ENCODE results near the gene CYTH3. TPM values are rescaled to one million over a fixed set of nuclear protein-coding genes. Genes with fewer than 3 reads are reported as not detected.
"Not testable (repeated sequence)": the region's sequence is repeated elsewhere in the genome, so short reads cannot be mapped to it uniquely, and the experiment has no call there.

Gene CYTH3
- total RNA-seq (2014; rRNA removed; shearing (Covaris generic)): 38.6 and 47.8 TPM in 2 replicates

GRCh38 chr7:6272481-6273323 lies at the start of gene CYTH3:
Gene CYTH3, minus strand, starts transcription at chr7:6272624. Its CDS starts 117 bp downstream, at chr7:6272507.
- Histone ChIP-seq H3K4me3 (peak within 1 kb of the TSS; percentile 74), H3K27me3 (replicated peaks) (no peaks in the 10 kb centered on the region), H3K9me3 (replicated peaks) (no peaks in the 10 kb centered on the region), H3K36me3 (peaks cover 14% of the 10 kb centered on the region), H3K4me1 (replicated peaks) (peaks cover 20% of the 10 kb centered on the region), H3K27ac (peak within 1 kb of the TSS; percentile 44)
- peak; percentile 71 to 84 for DNase-seq (ENCODE audit: low read depth in 1 of 2, low spot score in 2 of 2)

GRCh38 chr7:6320791-6321190 lies 48.4 kb upstream of the CYTH3 start:
- Histone ChIP-seq H3K27ac (no peak overlapping the region), H3K4me1 (replicated peaks) (peaks cover 8% of the 10 kb centered on the region), H3K36me3 (no peaks in the 10 kb centered on the region), H3K9me3 (replicated peaks) (no peaks in the 10 kb centered on the region), H3K27me3 (replicated peaks) (no peaks in the 10 kb centered on the region), H3K4me3 (no peak overlapping the region)
- no peak for DNase-seq (ENCODE audit: low read depth in 1 of 2, low spot score in 2 of 2)

- peaks cover 6% of the 10 kb centered on the region for H3K4me1 ChIP-seq (replicated peaks)
- no peak for DNase-seq (ENCODE audit: low read depth in 1 of 2, low spot score in 2 of 2)
- H3K36me3 ChIP-seq: no peaks in the 10 kb centered on the region
- no peaks in the 10 kb centered on the region for H3K9me3 ChIP-seq (replicated peaks)
- no peak overlapping the region for H3K27ac ChIP-seq
- no peak overlapping the region for H3K4me3 ChIP-seq
- no peaks in the 10 kb centered on the region for H3K27me3 ChIP-seq (replicated peaks)
These were observed 45.5 kb upstream of the CYTH3 start for GRCh38 chr7:6317797-6318438.

GRCh38 chr7:6316226-6316625 lies 43.8 kb upstream of the CYTH3 start:
- Histone ChIP-seq H3K9me3 (replicated peaks) (no peaks in the 10 kb centered on the region), H3K27me3 (replicated peaks) (no peaks in the 10 kb centered on the region), H3K4me3 (no peak overlapping the region), H3K27ac (no peak overlapping the region), H3K36me3 (no peaks in the 10 kb centered on the region), H3K4me1 (replicated peaks) (no peaks in the 10 kb centered on the region)
- no peak for DNase-seq (ENCODE audit: low read depth in 1 of 2, low spot score in 2 of 2)

- DNase-seq (ENCODE audit: low read depth in 1 of 2, low spot score in 2 of 2): no peak
- no peaks in the 10 kb centered on the region for H3K9me3 ChIP-seq (replicated peaks)
- no peak overlapping the region for H3K27ac ChIP-seq
- no peaks in the 10 kb centered on the region for H3K4me1 ChIP-seq (replicated peaks)
- H3K27me3 ChIP-seq (replicated peaks): no peaks in the 10 kb centered on the region
- H3K36me3 ChIP-seq: no peaks in the 10 kb centered on the region
- H3K4me3 ChIP-seq: no peak overlapping the region
These were observed 43.3 kb upstream of the CYTH3 start for GRCh38 chr7:6315746-6316145.

GRCh38 chr7:6310271-6310993 lies 38.0 kb upstream of the CYTH3 start:
- H3K36me3 ChIP-seq: no peaks in the 10 kb centered on the region

GRCh38 chr7:6307762-6308161 lies 35.3 kb upstream of the CYTH3 start:
- peaks cover 42% of the 10 kb centered on the region for H3K4me1 ChIP-seq (replicated peaks)
- peak in 1 of 2 experiments; percentile 20 for DNase-seq (ENCODE audit: low read depth in 1 of 2, low spot score in 2 of 2)
- no peaks in the 10 kb centered on the region for H3K36me3 ChIP-seq
- no peak overlapping the region for H3K4me3 ChIP-seq
- no peaks in the 10 kb centered on the region for H3K27me3 ChIP-seq (replicated peaks)
- no peaks in the 10 kb centered on the region for H3K9me3 ChIP-seq (replicated peaks)
- H3K27ac ChIP-seq: peak overlapping the region; percentile 15; the same call in 1 of the 2 replicates

More at GRCh38 chr7:6310271-6310993, 38.0 kb upstream of the CYTH3 start:
- Histone ChIP-seq H3K27ac (no peak overlapping the region), H3K4me3 (no peak overlapping the region), H3K27me3 (replicated peaks) (no peaks in the 10 kb centered on the region), H3K9me3 (replicated peaks) (no peaks in the 10 kb centered on the region), H3K4me1 (replicated peaks) (peaks cover 31% of the 10 kb centered on the region)
- DNase-seq (ENCODE audit: low read depth in 1 of 2, low spot score in 2 of 2): no peak

GRCh38 chr7:6306471-6306870 lies 34.0 kb upstream of the CYTH3 start:
- peak overlapping the region; percentile 38 for H3K27ac ChIP-seq

GRCh38 chr7:6305330-6305729 lies 32.9 kb upstream of the CYTH3 start:
- no peak for DNase-seq (ENCODE audit: low read depth in 1 of 2, low spot score in 2 of 2)
- H3K4me3 ChIP-seq: no peak overlapping the region
- no peaks in the 10 kb centered on the region for H3K9me3 ChIP-seq (replicated peaks)
- H3K4me1 ChIP-seq (replicated peaks): peaks cover 51% of the 10 kb centered on the region
- H3K27me3 ChIP-seq (replicated peaks): no peaks in the 10 kb centered on the region
- no peaks in the 10 kb centered on the region for H3K36me3 ChIP-seq
- H3K27ac ChIP-seq: no peak overlapping the region

More at GRCh38 chr7:6306471-6306870, 34.0 kb upstream of the CYTH3 start:
- no peak overlapping the region for H3K4me3 ChIP-seq
- no peaks in the 10 kb centered on the region for H3K9me3 ChIP-seq (replicated peaks)
- H3K4me1 ChIP-seq (replicated peaks): peaks cover 51% of the 10 kb centered on the region
- DNase-seq (ENCODE audit: low read depth in 1 of 2, low spot score in 2 of 2): peak; percentile 67 to 73
- H3K27me3 ChIP-seq (replicated peaks): no peaks in the 10 kb centered on the region
- H3K36me3 ChIP-seq: no peaks in the 10 kb centered on the region

GRCh38 chr7:6301446-6301845 lies 29.0 kb upstream of the CYTH3 start:
- H3K4me3 ChIP-seq; H3K36me3 ChIP-seq; H3K9me3 ChIP-seq (replicated peaks); H3K27ac ChIP-seq; DNase-seq (ENCODE audit: low read depth in 1 of 2, low spot score in 2 of 2); H3K27me3 ChIP-seq (replicated peaks): not testable (repeated sequence)
- peaks cover 30% of the 10 kb centered on the region for H3K4me1 ChIP-seq (replicated peaks)

GRCh38 chr7:6299774-6300173 lies 27.4 kb upstream of the CYTH3 start:
- no peak for DNase-seq (ENCODE audit: low read depth in 1 of 2, low spot score in 2 of 2)
- Histone ChIP-seq H3K9me3 (replicated peaks) (no peaks in the 10 kb centered on the region), H3K27me3 (replicated peaks) (no peaks in the 10 kb centered on the region), H3K27ac (no peak overlapping the region), H3K36me3 (no peaks in the 10 kb centered on the region), H3K4me3 (no peak overlapping the region), H3K4me1 (replicated peaks) (peaks cover 16% of the 10 kb centered on the region)

- H3K9me3 ChIP-seq (replicated peaks): no peaks in the 10 kb centered on the region
- H3K4me3 ChIP-seq: no peak overlapping the region
- H3K36me3 ChIP-seq: no peaks in the 10 kb centered on the region
- H3K27me3 ChIP-seq (replicated peaks): no peaks in the 10 kb centered on the region
- DNase-seq (ENCODE audit: low read depth in 1 of 2, low spot score in 2 of 2): no peak
- H3K4me1 ChIP-seq (replicated peaks): peaks cover 9% of the 10 kb centered on the region
- H3K27ac ChIP-seq: no peak overlapping the region
These were observed 22.4 kb upstream of the CYTH3 start for GRCh38 chr7:6294839-6295238.

GRCh38 chr7:6293202-6293601 lies 20.8 kb upstream of the CYTH3 start:
- H3K4me1 ChIP-seq (replicated peaks): peaks cover 9% of the 10 kb centered on the region
- no peak overlapping the region for H3K4me3 ChIP-seq
- H3K27ac ChIP-seq: no peak overlapping the region
- no peaks in the 10 kb centered on the region for H3K27me3 ChIP-seq (replicated peaks)
- no peaks in the 10 kb centered on the region for H3K9me3 ChIP-seq (replicated peaks)
- H3K36me3 ChIP-seq: no peaks in the 10 kb centered on the region
- DNase-seq (ENCODE audit: low read depth in 1 of 2, low spot score in 2 of 2): no peak

GRCh38 chr7:6291941-6292340 lies 19.5 kb upstream of the CYTH3 start:
- DNase-seq (ENCODE audit: low read depth in 1 of 2, low spot score in 2 of 2); H3K9me3 ChIP-seq (replicated peaks); H3K4me1 ChIP-seq (replicated peaks); H3K27ac ChIP-seq; H3K4me3 ChIP-seq; H3K36me3 ChIP-seq; H3K27me3 ChIP-seq (replicated peaks): not testable (repeated sequence)
